Keratinocyte (primary cell): ENCODE results near the gene PLXNA2.

Experiments
- CTCF ChIP-seq, 3 experiments: IDR thresholded peaks in 1 of 3; conservative IDR thresholded peaks in 1 of 3; optimal IDR thresholded peaks in 1 of 3; 2 replicates in 2 of 3; 3 replicates in 1 of 3; pipeline versions ENCODE3 to v1.5.1; 2011; ENCODE audit warnings: low read length in 3 of 3, mild to moderate bottlenecking in 3 of 3, moderate library complexity in 2 of 3, control low read depth in 1 of 3, inconsistent platforms in 1 of 3; ENCODE audit not compliant: insufficient read depth in 2 of 3; ENCODE audit errors: extremely low read depth in 1 of 3
- EZH2 ChIP-seq: IDR thresholded peaks from one replicate; pipeline ENCODE4 v1.6.1; 2012; ENCODE audit warnings: inconsistent platforms, mild to moderate bottlenecking, low read length, moderate library complexity

- no peak for TF ChIP-seq CTCF (optimal IDR thresholded peaks at IDR 0.05 in 1 of 3, IDR thresholded peaks at IDR 0.05 in 1 of 3, conservative IDR thresholded peaks at IDR 0.05 in 1 of 3; ENCODE audit: extremely low read depth in 1 of 3, insufficient read depth in 2 of 3, low read length in 3 of 3)
- no peak for TF ChIP-seq EZH2
Measured at GRCh38 chr1:208118841-208119606, 125.2 kb downstream of the PLXNA2 start.
